Tibial nerve (tissue), 4 donors: ENCODE measurements around the gene CRHR2.

Experiments used
- CTCF ChIP-seq, 5 experiments: fragments of 200-600 bp in 3 of 5; fragments of 450-650 bp in 2 of 5; sonication (generic) in 3 of 5; IDR thresholded peaks; one replicate each; pipeline ENCODE4 v1.5.1; 2016 to 2019; ENCODE audit warnings: antibody characterized with exemption in 5 of 5, mild to moderate bottlenecking in 3 of 5, moderate library complexity in 2 of 5
- EP300 ChIP-seq, 2 donors: sonication (generic); formaldehyde crosslinking; IDR thresholded peaks; one replicate each; pipeline ENCODE4 v1.6.1; 2017; ENCODE audit warnings: antibody characterized with exemption in 2 of 2, mild to moderate bottlenecking in 1 of 2

- TF ChIP-seq CTCF (IDR thresholded peaks at IDR 0.05), result no peak
- no peak for TF ChIP-seq EP300 (IDR thresholded peaks at IDR 0.05)
Measured at GRCh38 chr7:30678805-30679204, 3.5 kb downstream of the CRHR2 start.
